ENCODE data around the gene HDAC4.

The HDAC4 gene

GRCh38 chr2:239186516-239187357, 214.1 kb downstream of the HDAC4 start:
- DNase-seq (ENCODE audit: low read depth), result no peak
- no peak overlapping the region for H3K4me3 ChIP-seq (ENCODE audit: low read depth, low read length)
- no peak for TF ChIP-seq CTCF (conservative IDR thresholded peaks at IDR 0.05; ENCODE audit: low read depth, low read length)

- H3K4me3 ChIP-seq (ENCODE audit: low read depth, low read length), result no peak overlapping the region
- no peak for DNase-seq (ENCODE audit: low read depth)
- TF ChIP-seq CTCF (conservative IDR thresholded peaks at IDR 0.05; ENCODE audit: low read depth, low read length), result no peak
These were observed 215.6 kb downstream of the HDAC4 start for GRCh38 chr2:239184968-239185903.

GRCh38 chr2:239184179-239184578, 216.6 kb downstream of the HDAC4 start:
- no peak for DNase-seq (ENCODE audit: low read depth)
- H3K4me3 ChIP-seq (ENCODE audit: low read depth, low read length), result no peak overlapping the region
- no peak for TF ChIP-seq CTCF (conservative IDR thresholded peaks at IDR 0.05; ENCODE audit: low read depth, low read length)

GRCh38 chr2:239182981-239183791, 217.6 kb downstream of the HDAC4 start:
- no peak for DNase-seq (ENCODE audit: low read depth)
- no peak overlapping the region for H3K4me3 ChIP-seq (ENCODE audit: low read depth, low read length)
- no peak for TF ChIP-seq CTCF (conservative IDR thresholded peaks at IDR 0.05; ENCODE audit: low read depth, low read length)

- no peak for TF ChIP-seq CTCF (conservative IDR thresholded peaks at IDR 0.05; ENCODE audit: low read depth, low read length)
- no peak for DNase-seq (ENCODE audit: low read depth)
These were observed 218.8 kb downstream of the HDAC4 start for GRCh38 chr2:239181903-239182581.

More at GRCh38 chr2:239181903-239182581, 218.8 kb downstream of the HDAC4 start:
- no peak overlapping the region for H3K4me3 ChIP-seq (ENCODE audit: low read depth, low read length)

Data from choroid plexus epithelial cell (primary cell).